DOHH2 (cell line): ENCODE data around the gene PTPRN2.

Source experiments
- EZH2phosphoT487 ChIP-seq: fragments of 200-600 bp; sonication (generic); IDR thresholded peaks from 2 replicates; pipeline ENCODE4 v1.6.1; 2017; ENCODE audit warnings: borderline replicate concordance, mild to moderate bottlenecking, antibody characterized with exemption, low read length, moderate library complexity, mixed read lengths
- TF ChIP-seq, protein P1 (sequence below): fragments of 200-600 bp; sonication (generic); IDR thresholded peaks from one replicate; pipeline ENCODE4 v1.5.1; 2014; ENCODE audit warnings: antibody characterized with exemption, mild to moderate bottlenecking, low read depth, low read length; ENCODE audit not compliant: poor library complexity, severe bottlenecking

DNA sequence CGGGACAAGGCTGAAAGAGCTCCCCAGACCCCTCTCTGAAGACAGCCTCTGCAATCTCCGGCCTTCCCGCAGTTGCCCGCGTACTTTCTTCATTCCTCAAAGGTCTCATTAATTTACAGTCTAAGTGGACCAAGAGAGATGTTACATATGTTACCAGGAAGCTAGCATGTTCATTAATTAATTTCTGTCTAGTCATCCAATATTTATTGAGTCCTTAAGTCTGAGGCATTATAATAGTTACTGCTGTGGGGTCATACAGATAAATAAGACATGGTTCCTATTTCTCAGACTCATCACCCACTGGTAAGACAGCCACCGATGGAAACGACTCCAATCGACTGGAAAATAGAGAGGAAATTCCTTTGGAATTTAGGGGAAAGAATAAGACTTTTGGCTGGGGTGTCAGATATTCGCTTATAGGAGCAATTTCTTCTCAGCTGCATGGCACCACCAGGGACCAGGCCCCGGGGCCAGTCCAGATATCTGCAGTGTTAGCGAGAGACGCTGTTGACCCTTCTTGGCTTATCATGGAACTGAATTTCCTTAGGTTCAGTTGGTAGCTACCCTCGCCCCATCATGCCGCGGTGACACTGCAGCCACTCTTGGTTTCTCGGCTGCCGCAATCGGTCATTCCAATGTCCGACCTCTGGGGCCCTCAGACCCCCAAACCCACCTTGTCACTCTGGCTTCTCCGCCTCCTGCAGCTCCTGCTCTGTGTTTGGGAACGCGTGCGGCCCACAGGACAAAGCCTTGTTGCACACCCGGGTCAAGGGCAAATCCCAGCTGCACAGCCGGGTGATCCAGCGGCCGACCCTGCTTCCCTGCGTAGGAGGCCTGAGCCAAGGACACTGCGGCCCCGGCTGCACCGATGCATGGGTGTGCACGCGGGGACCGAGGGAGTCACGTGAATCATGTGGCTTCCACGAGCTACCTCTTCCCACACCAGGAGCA is 867.6 kb downstream of the PTPRN2 start:
- TF ChIP-seq, protein P1, sequence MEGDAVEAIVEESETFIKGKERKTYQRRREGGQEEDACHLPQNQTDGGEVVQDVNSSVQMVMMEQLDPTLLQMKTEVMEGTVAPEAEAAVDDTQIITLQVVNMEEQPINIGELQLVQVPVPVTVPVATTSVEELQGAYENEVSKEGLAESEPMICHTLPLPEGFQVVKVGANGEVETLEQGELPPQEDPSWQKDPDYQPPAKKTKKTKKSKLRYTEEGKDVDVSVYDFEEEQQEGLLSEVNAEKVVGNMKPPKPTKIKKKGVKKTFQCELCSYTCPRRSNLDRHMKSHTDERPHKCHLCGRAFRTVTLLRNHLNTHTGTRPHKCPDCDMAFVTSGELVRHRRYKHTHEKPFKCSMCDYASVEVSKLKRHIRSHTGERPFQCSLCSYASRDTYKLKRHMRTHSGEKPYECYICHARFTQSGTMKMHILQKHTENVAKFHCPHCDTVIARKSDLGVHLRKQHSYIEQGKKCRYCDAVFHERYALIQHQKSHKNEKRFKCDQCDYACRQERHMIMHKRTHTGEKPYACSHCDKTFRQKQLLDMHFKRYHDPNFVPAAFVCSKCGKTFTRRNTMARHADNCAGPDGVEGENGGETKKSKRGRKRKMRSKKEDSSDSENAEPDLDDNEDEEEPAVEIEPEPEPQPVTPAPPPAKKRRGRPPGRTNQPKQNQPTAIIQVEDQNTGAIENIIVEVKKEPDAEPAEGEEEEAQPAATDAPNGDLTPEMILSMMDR: no peak
- no peak for TF ChIP-seq EZH2phosphoT487
